Thyroid gland (tissue), 4 donors: ENCODE measurements around the gene DNAJC17.

Experiments
- POLR2A ChIP-seq, 2 donors: fragments of 450-650 bp; IDR thresholded peaks; one replicate each; pipeline ENCODE4 v1.6.1; 2017; ENCODE audit warnings: antibody characterized with exemption in 2 of 2, mild to moderate bottlenecking in 2 of 2, moderate library complexity in 1 of 2
- TF ChIP-seq, protein P1 (sequence below), 6 experiments: fragments of 200-600 bp in 3 of 6; fragments of 450-650 bp in 3 of 6; sonication (generic) in 3 of 6; IDR thresholded peaks; one replicate each; pipeline ENCODE4 v1.5.1; 2016 to 2019; ENCODE audit warnings: antibody characterized with exemption in 6 of 6, mild to moderate bottlenecking in 2 of 6, inconsistent platforms in 1 of 6, moderate library complexity in 1 of 6

DNA sequence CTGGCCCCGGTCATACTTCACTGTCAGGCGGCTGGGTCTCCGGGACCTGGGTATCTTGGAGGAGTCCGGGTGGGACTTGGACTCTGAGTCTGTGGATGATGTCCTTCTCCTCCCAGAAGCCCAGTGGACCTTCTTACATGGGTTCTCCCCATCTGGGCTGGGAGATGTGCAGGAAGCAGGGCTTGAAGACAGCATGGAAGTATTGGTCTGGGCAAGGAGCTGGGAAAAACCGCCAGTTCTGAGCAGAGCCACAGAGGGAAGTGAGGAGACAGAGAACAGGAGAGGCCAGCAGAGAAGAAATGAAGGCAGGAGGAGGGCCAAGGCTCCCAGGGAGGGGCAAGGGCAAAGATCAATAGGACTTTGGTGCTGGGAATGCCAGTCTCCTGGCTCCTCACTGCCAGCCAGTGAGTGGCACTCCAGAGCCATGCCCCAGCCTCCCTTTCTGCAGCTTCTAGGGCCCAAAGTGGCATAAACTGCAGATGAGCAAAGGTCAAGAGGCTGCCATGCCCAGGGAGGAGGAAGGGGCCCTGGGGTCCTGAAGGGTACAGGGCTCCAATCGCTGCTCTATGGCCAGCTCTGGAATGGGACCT is 21.3 kb upstream of the DNAJC17 start, which contains the start of gene PPP1R14D:
- TF ChIP-seq, protein P1, sequence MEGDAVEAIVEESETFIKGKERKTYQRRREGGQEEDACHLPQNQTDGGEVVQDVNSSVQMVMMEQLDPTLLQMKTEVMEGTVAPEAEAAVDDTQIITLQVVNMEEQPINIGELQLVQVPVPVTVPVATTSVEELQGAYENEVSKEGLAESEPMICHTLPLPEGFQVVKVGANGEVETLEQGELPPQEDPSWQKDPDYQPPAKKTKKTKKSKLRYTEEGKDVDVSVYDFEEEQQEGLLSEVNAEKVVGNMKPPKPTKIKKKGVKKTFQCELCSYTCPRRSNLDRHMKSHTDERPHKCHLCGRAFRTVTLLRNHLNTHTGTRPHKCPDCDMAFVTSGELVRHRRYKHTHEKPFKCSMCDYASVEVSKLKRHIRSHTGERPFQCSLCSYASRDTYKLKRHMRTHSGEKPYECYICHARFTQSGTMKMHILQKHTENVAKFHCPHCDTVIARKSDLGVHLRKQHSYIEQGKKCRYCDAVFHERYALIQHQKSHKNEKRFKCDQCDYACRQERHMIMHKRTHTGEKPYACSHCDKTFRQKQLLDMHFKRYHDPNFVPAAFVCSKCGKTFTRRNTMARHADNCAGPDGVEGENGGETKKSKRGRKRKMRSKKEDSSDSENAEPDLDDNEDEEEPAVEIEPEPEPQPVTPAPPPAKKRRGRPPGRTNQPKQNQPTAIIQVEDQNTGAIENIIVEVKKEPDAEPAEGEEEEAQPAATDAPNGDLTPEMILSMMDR (IDR thresholded peaks at IDR 0.05), result no peak
- no peak for TF ChIP-seq POLR2A (IDR thresholded peaks at IDR 0.05)
